Cardiac fibroblast (primary cell): ENCODE results near the gene NDUFB1.
A peak's percentile ranks its signal among the peaks of the same experiment; 100 is the strongest.

Experiments
- DNase-seq, 2 donors: peaks; one replicate each; pipeline versions ENCODE4 v3.0.0 to v3.0.0-alpha.2; 2010; ENCODE audit warnings: low read depth in 2 of 2
- H3K4me3 ChIP-seq, 2 donors: replicated peaks in 1 of 2; 1 replicate in 1 of 2; 2 replicates in 1 of 2; pipeline ENCODE4 v1.5.1; 2011; ENCODE audit warnings: low read depth in 2 of 2, low read length in 2 of 2, mild to moderate bottlenecking in 2 of 2, moderate library complexity in 1 of 2
- CTCF ChIP-seq: IDR thresholded peaks from one replicate; pipeline ENCODE4 v1.5.1; 2011; ENCODE audit warnings: low read depth, mild to moderate bottlenecking, low read length, inconsistent platforms

The NDUFB1 gene

GRCh38 chr14:92121207-92121669, 268 bp downstream of the NDUFB1 start:
- TF ChIP-seq CTCF: no peak
- H3K4me3 ChIP-seq: peak overlapping the region; percentile 67 to 91
- peak; percentile 47 to 54 for DNase-seq

GRCh38 chr14:92109490-92109889, 12.0 kb downstream of the NDUFB1 start:
- no peak for DNase-seq
- no peak overlapping the region for H3K4me3 ChIP-seq
- TF ChIP-seq CTCF: no peak

GRCh38 chr14:92108345-92109254, 12.9 kb downstream of the NDUFB1 start:
- no peak for DNase-seq
- no peak overlapping the region for H3K4me3 ChIP-seq
- no peak for TF ChIP-seq CTCF

- peak; percentile 99 for DNase-seq
- peak; percentile 79 for TF ChIP-seq CTCF
- H3K4me3 ChIP-seq: peak within 1 kb of the TSS; percentile 75 to 80
These were observed 15.2 kb downstream of the NDUFB1 start, which contains the start of gene ATXN3 for GRCh38 chr14:92106143-92106926. Gene ATXN3, minus strand, starts transcription at chr14:92106582. Its CDS starts 30 bp downstream, at chr14:92106552.

GRCh38 chr14:92105893-92106142, 15.7 kb downstream of the NDUFB1 start:
- peak overlapping the region; percentile 75 to 80 for H3K4me3 ChIP-seq
- DNase-seq: peak; percentile 69 to 76
- no peak for TF ChIP-seq CTCF

- no peak for TF ChIP-seq CTCF
- DNase-seq: no peak
- peak overlapping the region; percentile 75 to 80 for H3K4me3 ChIP-seq
These were observed 16.2 kb downstream of the NDUFB1 start for GRCh38 chr14:92105073-92105892.
